ENCODE measurements around the gene ZNF273.
"Not testable (repeated sequence)": the region's sequence is repeated elsewhere in the genome, so short reads cannot be mapped to it uniquely, and the experiment has no call there.

Gene ZNF273

DNA sequence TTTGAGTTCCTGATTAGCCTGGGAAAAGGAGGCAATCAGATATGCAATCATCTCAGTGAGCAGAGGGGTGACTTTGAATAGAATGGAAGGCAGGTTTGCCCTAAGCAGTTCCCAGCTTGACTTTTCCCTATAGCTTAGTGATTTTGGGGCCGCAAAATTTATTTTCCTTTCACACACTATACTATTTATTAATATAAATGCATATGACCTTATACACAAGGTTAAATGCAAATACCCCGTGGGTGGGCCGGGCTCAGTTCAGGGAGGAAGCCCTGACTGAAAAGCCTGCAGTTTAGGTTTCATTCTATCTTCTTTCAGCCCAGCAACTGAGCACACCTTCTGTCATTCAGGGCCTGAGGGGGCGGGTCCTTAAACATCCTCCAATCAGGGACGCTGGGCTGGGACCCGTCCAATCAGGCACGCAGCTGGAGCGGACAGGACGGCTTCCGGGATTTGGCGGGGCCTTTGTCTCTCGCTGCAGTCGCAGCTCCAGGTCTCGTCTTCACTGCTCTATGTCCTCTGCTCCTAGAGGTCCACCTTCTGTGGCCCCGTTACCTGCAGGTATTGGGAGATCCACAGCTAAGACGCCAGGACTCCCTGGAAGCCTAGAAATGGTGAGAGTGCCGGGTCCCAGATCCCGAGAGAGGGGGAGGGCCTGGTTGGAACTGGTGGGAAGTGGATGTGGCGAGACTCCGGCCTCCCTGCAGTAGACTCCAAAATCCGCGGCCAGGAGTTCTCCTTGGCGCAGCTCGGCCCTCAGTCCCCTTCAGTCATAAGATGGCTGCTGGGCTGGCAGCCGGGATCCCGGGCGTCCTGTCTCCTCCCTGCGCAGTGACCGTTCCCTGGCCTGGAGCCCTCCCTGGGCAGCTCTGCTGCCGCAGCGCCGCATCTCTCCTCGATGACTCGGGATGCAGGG, at the start of gene ZNF273:
Gene ZNF273 (plus strand): TSS at position 468 of the 916 bp plus-strand sequence. CDS start 45 bp downstream, at position 513.
- peak; percentile 93 for DNase-seq

DNA sequence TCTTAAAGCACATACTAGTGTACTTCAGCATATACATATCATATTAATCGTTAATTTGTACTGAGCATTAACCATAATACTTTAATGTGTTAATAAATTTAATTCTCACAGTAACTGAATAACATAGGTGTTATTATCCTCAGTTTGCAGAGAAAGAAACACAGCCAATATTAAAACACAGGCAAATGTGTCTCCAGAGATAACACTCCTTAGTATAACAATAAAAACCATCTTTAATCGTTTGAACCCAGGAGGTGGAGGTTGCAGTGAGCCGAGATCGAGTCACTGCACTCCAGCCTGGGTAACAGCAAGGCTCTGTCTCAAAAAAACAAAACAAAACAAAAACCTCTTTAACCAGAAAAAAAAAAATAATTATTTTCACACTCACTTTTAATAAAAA, 49.4 kb upstream of the ZNF273 start:
- DNase-seq, result no peak

GRCh38 chr7:64854969-64855368, 48.1 kb upstream of the ZNF273 start:
- DNase-seq, result no peak

GRCh38 chr7:64863021-64863420, 40.1 kb upstream of the ZNF273 start:
- no peak for DNase-seq

GRCh38 chr7:64863530-64863929, 39.5 kb upstream of the ZNF273 start:
- DNase-seq, result not testable (repeated sequence)

DNA sequence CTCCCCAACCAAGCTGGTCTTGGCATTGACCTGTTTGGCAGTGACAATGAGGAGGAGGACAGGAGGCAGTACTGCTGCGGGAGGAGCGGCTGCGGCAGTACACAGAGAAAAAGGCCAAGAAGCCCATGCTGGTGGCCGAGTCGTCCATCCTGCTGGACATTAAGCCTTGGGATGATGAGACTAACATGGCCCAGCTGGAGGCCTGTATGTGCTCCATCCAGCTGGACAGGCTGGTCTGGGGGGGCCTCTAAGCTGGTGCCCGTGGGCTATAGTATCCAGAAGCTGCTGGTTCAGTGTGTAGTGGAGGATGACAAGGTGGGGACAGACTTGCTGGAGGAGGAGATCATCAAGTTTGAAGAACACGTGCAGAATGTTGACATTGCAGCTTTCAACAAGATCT, 39.1 kb upstream of the ZNF273 start:
- DNase-seq, result no peak

DNA sequence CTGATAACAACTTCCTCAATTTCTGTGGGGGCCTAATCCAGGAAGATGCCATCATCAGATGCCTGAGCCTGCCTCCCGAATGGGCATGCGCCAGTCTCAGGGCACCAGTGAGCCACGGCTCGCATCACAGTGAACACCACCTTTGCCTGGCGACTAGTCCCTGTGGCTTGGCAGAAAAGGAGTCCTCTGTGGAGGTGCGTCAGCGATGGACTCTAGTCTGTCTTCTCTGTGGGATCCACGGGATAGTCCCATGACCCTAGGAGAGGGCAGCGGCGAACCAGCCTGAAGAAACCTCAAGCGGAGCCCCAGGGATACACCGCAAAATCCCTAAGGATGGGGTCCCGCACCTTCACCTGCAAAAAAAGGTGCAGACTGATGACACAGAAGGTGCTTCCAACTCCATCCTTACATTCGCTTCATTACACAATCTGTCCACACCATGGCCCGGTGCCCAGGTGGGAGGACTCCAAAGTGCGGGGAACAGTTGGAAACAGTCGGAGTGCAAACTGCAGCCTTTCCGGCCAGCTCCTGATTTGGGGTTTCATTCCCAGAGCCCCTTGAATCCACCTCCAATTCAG, 35.1 kb upstream of the ZNF273 start:
- no peak for DNase-seq

DNA sequence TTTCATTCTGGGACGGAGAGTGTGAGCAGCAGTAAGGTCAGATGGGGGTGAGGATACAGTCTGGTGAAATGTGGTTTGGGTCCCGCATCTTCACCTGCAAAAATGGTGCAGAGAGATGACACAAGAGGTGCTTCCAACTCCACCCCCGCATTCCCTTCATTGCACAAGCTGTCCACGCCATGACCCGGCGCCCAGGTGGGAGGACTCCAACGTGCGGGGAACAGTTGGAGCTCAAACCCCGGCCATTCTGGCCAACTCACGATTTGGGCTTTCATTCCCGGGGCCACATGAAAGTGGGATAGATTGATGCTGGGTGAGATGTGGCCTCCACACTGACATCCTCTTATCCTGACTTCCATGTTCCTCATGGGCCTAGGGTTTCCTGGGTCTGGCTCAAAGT, 34.6 kb upstream of the ZNF273 start:
- DNase-seq, result no peak

GRCh38 chr7:64869121-64869725, 33.9 kb upstream of the ZNF273 start:
- DNase-seq, result peak; percentile 1

DNA sequence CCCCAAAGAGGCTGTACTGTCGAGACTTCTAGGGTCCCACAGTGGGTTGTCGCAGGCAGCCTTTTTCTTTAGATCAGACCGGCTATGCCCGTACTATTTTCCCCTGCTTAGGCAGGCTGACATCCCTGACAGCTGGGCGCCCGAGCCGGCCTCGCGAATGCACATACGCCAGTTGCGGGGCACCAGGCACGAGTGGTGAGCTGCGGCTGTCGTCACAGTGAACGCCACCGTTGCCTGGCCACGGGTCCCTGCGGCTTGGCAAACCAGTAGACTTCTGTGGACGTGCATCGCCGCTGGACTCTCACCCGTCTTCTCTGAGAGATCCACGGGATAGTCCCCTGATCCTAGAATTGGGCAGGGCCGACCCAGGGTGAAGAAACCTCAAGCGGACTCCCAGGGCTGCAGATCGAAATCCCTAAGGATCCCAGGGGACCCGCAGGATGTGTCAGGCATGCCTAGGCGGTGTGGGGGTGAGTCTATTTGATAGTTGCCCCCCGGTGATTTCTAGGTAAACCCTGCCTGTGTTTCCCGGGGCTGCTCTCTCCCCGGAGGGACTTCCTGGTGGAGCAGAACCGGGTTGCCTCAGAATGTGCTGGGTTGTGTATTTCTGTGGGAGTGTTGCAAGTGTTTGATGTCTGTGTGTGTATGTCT, 33.0 kb upstream of the ZNF273 start:
- peak; percentile 1 for DNase-seq

- DNase-seq, result no peak
Observed at GRCh38 chr7:64870656-64871055, 32.4 kb upstream of the ZNF273 start.

DNA sequence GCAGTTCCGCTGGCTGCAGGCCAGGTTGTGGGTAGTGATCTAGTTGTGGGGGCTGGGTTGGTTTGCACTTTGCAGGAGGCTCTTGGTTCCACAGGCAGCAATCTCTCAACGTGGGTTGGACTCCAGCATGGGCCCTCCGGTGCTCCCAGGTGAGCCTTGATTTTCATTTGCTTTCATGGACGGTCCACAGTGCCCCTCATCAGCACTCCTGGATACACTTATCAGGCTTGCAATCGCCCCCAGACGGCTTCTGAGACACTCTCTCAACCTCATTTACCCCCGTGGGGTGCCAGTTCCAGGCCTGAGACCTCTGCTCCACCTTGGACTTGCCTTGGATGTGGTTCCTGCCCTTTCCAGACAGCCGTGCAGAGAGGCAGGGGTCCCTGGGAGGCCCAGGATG, 31.3 kb upstream of the ZNF273 start:
- peak; percentile 2 for DNase-seq

- peak; percentile 1 for DNase-seq
Observed at GRCh38 chr7:64872351-64873154, 30.5 kb upstream of the ZNF273 start.

DNA sequence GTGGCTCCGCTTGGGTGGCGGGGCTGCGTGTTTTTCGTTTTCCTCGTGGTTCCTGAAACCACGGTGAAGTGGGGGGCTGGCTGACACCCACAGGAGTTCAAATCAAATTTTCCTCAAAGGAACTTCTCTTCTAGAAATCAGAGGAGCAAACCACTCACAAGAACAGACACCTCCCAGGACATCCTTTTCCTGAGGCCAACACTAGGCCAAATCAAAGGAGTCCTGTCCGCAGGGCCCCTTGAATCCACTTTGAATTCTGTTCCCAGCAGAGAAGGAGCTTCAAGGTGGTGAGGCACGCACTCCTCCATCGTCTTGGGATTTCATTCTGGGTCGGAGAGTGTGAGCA, 29.9 kb upstream of the ZNF273 start:
- DNase-seq, result no peak

DNA sequence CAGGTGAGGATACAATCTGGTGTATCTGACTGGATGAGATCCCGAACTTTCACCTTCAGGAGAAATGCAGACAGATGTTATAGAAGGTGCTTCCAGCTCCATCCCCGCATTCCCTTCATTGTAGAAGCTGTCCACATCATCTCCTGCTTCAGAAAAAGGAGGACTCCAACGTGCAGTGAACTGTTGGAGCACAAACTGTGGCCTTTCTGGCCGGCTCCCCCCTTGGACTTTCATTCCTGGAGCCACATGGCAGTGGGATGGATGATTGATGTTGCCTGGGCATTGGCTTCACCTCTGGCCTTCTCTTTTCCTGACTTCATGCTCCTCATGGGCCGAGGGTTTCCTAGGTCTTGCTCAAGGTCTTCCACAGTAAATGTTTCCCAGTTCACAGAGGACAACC, 29.6 kb upstream of the ZNF273 start:
- no peak for DNase-seq

DNA sequence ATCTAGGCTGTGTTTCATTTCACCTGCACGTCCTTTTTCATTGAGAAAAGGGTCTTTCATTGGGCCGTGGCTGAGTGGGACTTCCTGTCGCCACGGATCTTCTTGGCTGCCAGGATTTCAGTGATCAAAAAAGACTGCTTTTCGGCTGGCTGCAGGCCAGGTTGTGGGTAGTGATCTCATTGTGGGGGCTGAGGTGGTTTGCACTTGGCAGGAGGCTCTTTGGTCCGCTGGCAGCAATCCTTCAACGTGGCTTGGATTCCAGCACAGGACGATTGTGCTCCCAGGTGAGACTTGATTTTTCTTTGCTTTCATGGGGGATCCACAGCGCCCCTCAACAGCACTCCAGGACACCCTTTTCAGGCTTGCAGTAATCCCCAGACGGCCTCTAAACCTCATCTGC, 29.0 kb upstream of the ZNF273 start:
- no peak for DNase-seq

DNA sequence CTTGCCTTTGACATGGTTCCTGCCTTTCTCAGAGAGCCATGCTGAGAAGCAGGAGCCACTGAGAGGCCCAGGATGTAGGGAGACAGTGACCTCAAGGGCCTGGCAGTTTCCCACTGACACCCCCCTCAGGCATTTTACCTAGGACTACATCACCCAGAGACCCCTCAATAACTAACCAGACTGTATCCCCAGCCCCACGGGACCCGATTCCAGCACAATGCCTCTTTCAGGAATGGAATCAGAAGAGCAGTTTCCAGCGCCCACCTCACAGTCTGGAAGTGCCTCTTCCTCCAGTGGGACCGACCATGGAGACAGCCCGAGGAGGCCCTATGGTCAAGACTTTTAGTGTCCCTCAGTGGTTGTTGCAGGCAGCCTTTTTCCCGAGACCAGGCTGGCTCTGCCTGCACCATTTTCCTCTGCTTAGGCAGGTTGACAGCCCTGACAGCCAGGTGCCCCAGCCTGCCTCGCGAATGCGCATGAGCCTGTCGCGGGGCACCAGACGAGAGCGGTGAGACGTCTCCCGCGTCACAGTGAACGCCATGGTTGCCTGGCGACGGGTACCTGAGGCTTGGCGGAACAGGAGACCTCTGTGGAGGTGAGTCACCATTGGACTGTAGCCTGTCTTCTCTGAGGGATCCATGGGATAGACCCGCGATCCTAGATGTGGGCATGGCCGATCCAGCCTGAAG, 28.4 kb upstream of the ZNF273 start:
- no peak for DNase-seq

DNA sequence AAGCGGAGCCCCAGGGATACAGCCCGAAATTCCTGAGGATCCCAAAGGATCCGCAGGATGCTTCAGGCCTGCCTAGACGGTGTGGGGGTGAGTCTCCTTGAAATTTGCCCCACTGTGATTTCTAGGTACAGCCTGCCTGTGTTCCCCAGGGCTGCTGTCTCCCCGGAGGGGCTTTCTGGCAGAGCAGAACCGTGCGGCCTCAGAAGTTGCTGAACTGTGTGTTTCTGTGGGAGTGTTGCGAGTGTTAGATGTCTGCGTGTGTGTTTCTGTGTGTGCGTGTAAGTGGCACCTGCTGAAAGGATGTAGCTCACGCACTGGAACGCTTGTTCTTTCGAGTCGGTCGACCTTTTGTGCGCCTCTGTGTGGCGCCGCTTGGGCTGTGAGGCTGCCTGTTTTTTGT, 27.8 kb upstream of the ZNF273 start:
- no peak for DNase-seq

DNA sequence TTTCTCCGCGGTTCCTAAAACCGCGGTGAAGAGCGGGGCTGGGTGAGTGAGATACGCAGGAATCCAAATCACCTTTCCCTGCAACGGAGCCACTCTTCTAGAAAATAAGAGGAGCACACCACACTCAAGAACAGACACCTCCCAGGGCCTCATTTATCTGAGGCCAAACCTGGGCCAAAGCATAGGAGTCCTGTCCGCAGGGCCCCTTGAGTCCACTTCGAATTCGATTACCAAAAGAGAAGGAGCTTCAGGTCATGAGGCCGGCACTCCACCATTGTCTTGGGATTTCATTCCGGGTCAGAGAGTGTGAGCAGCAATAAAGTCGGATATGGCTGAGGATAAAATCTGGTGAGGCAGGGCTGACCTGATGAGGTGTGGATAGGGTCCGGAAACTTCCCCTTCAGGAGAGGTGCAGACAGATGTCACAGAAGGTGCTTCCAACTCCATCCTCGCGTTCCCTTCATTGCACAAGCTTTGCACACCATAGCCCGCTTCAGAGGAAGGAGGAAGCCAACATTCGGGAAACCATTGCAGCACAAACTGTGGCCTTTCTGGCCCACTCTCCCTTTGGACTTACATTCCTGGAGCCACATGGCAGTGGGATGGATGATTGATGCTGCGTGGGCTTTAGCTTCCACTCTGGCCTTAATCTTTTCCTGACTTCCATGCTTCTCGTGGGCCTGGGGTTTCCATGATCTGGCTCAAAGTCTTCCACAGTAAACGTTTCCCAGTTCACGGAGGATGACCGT, 27.2 kb upstream of the ZNF273 start:
- DNase-seq, result no peak

DNA sequence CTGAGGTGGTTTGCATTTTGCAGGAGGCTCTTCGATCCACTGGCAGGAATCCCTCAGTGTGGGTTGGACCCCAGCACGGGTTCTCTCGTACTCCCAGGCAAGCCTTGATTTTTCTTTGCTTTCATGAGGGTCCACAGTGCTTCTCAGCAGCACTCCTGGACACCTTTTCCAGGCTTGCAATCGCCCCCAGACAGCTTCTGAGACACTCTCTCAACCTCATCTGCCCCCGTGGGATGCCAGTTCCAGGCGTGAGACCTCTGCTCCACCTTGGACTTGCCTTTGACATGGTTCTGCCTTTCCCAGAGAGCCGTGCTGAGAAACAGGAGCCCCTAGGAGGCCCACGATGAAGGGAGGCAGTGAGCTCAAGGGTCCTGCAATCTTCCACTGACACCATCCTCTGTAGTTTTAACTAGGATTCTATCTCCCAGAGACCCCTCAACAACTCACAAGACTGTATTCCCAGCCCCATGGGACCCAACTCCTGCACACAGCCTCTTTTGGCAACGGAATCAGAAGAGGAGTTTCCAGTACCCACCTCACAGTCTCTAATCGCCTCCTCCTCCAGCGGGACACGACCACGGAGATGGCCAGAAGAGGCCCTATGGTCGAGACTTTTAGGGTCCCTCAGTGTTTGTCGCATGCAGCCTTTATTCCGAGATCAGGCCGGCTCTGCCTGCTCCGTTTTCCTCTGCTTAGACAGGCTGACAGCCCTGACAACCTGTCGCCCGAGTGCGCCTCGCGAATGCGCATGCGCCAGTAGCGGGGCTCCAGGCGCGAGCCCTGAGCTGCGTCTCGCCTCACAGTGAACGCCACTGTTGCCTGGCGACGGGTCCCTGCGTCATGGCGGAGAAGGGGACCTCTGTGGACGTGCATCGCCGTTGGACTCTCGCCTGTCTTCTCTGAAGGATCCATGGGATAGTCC, 26.0 kb upstream of the ZNF273 start:
- peak; percentile 66 for DNase-seq

Measured in stimulated activated CD4-positive, alpha-beta T cell treated with anti-CD3 and anti-CD28 coated beads, Interleukin-4, amount 100 ng/mL, for 24 hours (primary cell).